IMR-90 (cell line): Measurements from ENCODE around the gene PHC2. TPM values are rescaled to one million over a fixed set of nuclear protein-coding genes. Genes with fewer than 3 reads are reported as not detected.
A peak's percentile ranks its signal among the peaks of the same experiment; 100 is the strongest.

Source experiments
- ATAC-seq: fragments of 200-7000 bp; cut with Tn5 transposase; 2 replicates; pipeline ENCODE4 v1.9.1; 2020; ENCODE audit warnings: low read depth, mild to moderate bottlenecking, moderate library complexity
- BruUV-seq: library from RNA; stranded (reverse); fragments of 400-500 nt; replicated peaks from 2 replicates; lab custom pipeline; 2021; lab: Mats Ljungman, UMichigan
- CTCF ChIA-PET: fragments of 300-600 bp; formaldehyde crosslinking; extraction: SDS; loops from one replicate; lab custom pipeline; 2021; ENCODE audit warnings: antibody characterized with exemption; lab: Yijun Ruan, JAX
- POLR2A ChIA-PET: fragments of 300-600 bp; sonication (Branson Sonifier 250); formaldehyde crosslinking; loops from one replicate; lab custom pipeline; 2022; ENCODE audit warnings: antibody characterized with exemption; ENCODE audit not compliant: unreplicated experiment; lab: Charles Lee
- DNase-seq: peaks from one replicate; pipeline ENCODE4 v3.0.0; 2013
- H2AFZ ChIP-seq: replicated peaks from 2 replicates; pipeline ENCODE3; 2013; ENCODE audit warnings: low read length, mild to moderate bottlenecking; ENCODE audit not compliant: poor library complexity
- H2AK5ac ChIP-seq: 2 replicates; pipeline ENCODE4 v1.6.1; 2013; ENCODE audit warnings: low read depth, low read length, inconsistent platforms
- H2AK9ac ChIP-seq: replicated peaks from 2 replicates; pipeline ENCODE3; 2013; ENCODE audit warnings: mild to moderate bottlenecking, low read depth, low read length, moderate library complexity; ENCODE audit not compliant: poor library complexity
- H2BK120ac ChIP-seq: 2 replicates; pipeline ENCODE4 v1.6.1; 2013; ENCODE audit warnings: low read depth, low read length, inconsistent platforms
- H2BK15ac ChIP-seq: 3 replicates; pipeline ENCODE4 v1.6.1; 2013; ENCODE audit warnings: low read depth, low read length, inconsistent platforms
- H2BK20ac ChIP-seq: 2 replicates; pipeline ENCODE4 v1.6.1; 2013; ENCODE audit warnings: low read depth, mild to moderate bottlenecking, inconsistent platforms, low read length, moderate library complexity
- H2BK5ac ChIP-seq: 2 replicates; pipeline ENCODE4 v1.6.1; 2013; ENCODE audit warnings: mild to moderate bottlenecking, low read depth, low read length, inconsistent platforms; ENCODE audit not compliant: poor library complexity, severe bottlenecking
- H3K14ac ChIP-seq: replicated peaks from 2 replicates; pipeline ENCODE4 v1.6.1; 2013; ENCODE audit warnings: low read depth, low read length, inconsistent platforms
- H3K18ac ChIP-seq: 2 replicates; pipeline ENCODE4 v1.6.1; 2013; ENCODE audit warnings: low read depth, low read length, control low read depth
- H3K23ac ChIP-seq: 2 replicates; pipeline ENCODE4 v1.6.1; 2013; ENCODE audit warnings: low read depth, low read length, inconsistent platforms
- H3K27ac ChIP-seq: 2 replicates; pipeline ENCODE4 v1.5.1; 2013; ENCODE audit warnings: mild to moderate bottlenecking, control low read depth, low read length; ENCODE audit not compliant: insufficient read depth
- H3K27me3 ChIP-seq: 2 replicates; pipeline ENCODE4 v1.6.1; 2013; ENCODE audit warnings: low read length; ENCODE audit not compliant: control insufficient read depth, insufficient read depth
- H3K36me3 ChIP-seq: 2 replicates; pipeline ENCODE4 v1.6.1; 2013; ENCODE audit warnings: low read length, mixed read lengths; ENCODE audit not compliant: control insufficient read depth, insufficient read depth
- H3K4ac ChIP-seq: 2 replicates; pipeline ENCODE4 v1.6.1; 2013; ENCODE audit warnings: low read depth, low read length, inconsistent platforms
- H3K4me1 ChIP-seq: 2 replicates; pipeline ENCODE4 v1.6.1; 2013; ENCODE audit warnings: low read length, mixed read lengths; ENCODE audit not compliant: control insufficient read depth, insufficient read depth
- H3K4me2 ChIP-seq: 2 replicates; pipeline ENCODE4 v1.6.1; 2013; ENCODE audit warnings: low read depth, mild to moderate bottlenecking, control low read depth, low read length, moderate library complexity
- H3K4me3 ChIP-seq: 2 replicates; pipeline ENCODE4 v1.5.1; 2013; ENCODE audit warnings: low read depth, mild to moderate bottlenecking, control low read depth, low read length, moderate library complexity; ENCODE audit not compliant: insufficient read depth
- H3K56ac ChIP-seq: 2 replicates; pipeline ENCODE4 v1.6.1; 2013; ENCODE audit warnings: low read length, inconsistent platforms; ENCODE audit not compliant: insufficient read depth; ENCODE audit errors: extremely low read depth
- H3K79me1 ChIP-seq, 2 experiments: 2 replicates each; pipeline ENCODE4 v1.6.1; 2013; ENCODE audit warnings: low read length in 2 of 2, inconsistent platforms in 1 of 2, low read depth in 1 of 2
- H3K9ac ChIP-seq: 2 replicates; pipeline ENCODE4 v1.6.1; 2013; ENCODE audit warnings: low read depth, low read length, control low read depth
- H3K9me1 ChIP-seq: 2 replicates; pipeline ENCODE4 v1.6.1; 2013; ENCODE audit warnings: low read length, inconsistent platforms; ENCODE audit not compliant: insufficient read depth
- H3K9me3 ChIP-seq: 2 replicates; pipeline ENCODE4 v1.6.1; 2013; ENCODE audit warnings: low read length; ENCODE audit not compliant: control insufficient read depth, insufficient read depth
- H4K20me1 ChIP-seq: 2 replicates; pipeline ENCODE4 v1.6.1; 2013; ENCODE audit warnings: low read length, inconsistent platforms; ENCODE audit not compliant: insufficient read depth
- H4K5ac ChIP-seq: 2 replicates; pipeline ENCODE4 v1.6.1; 2013; ENCODE audit warnings: mild to moderate bottlenecking, low read depth, low read length, control low read depth
- H4K8ac ChIP-seq, 2 experiments: 2 replicates each; pipeline ENCODE4 v1.6.1; 2013; ENCODE audit warnings: low read depth in 2 of 2, low read length in 2 of 2, control low read depth in 1 of 2, inconsistent platforms in 1 of 2
- H4K91ac ChIP-seq: 2 replicates; pipeline ENCODE4 v1.6.1; 2013; ENCODE audit warnings: low read depth, low read length, inconsistent platforms; ENCODE audit not compliant: insufficient read depth
- BHLHE40 ChIP-seq: fragments of 150-350 bp; IDR thresholded peaks from 2 replicates; pipeline ENCODE4 v1.6.1; 2016; ENCODE audit warnings: mild to moderate bottlenecking, low read depth, low read length
- CEBPB ChIP-seq: IDR thresholded peaks from 2 replicates; pipeline ENCODE4 v1.6.1; 2012; ENCODE audit warnings: low read depth, low read length, improper control_type of control experiment
- FOS ChIP-seq: fragments of 150-350 bp; IDR thresholded peaks from 2 replicates; pipeline ENCODE4 v1.6.1; 2016; ENCODE audit warnings: low read depth, low read length
- MAZ ChIP-seq: IDR thresholded peaks from 2 replicates; pipeline ENCODE4 v1.6.1; 2012; ENCODE audit warnings: low read depth, mild to moderate bottlenecking, low read length, improper control_type of control experiment, moderate library complexity, borderline replicate concordance
- WGBS, 2 experiments: methylation state at CpG; one replicate each; pipeline versions ENCODE4 v1.1.5 to v1.1.7; 2013; ENCODE audit warnings: missing lambda C conversion rate in 2 of 2; ENCODE audit not compliant: insufficient read length in 1 of 2; ENCODE audit errors: extremely low coverage in 2 of 2; 5-methylcytosine and 5-hydroxymethylcytosine counted together
- dilution Hi-C: fragments of 300-500 bp; cut with HindIII; formaldehyde crosslinking; loops from one replicate; pipeline ENCODE4 v1.14.3; 2018; ENCODE audit warnings: low sequenced_read_pairs; ENCODE audit not compliant: unreplicated experiment
- in situ Hi-C: fragments of 300-500 bp; cut with MboI; formaldehyde crosslinking; loops from 3 replicates; pipeline ENCODE4 v1.14.3; 2019; ENCODE audit warnings: low sequenced_read_pairs, inconsistent platforms, mixed read lengths
- intact Hi-C: fragments of 100-400 bp; cut with micrococcal nuclease; formaldehyde crosslinking; loops from 2 replicates; pipeline ENCODE4 v1.10.0; 2022
- polyA plus RNA-seq, 3 experiments: library from polyadenylated mRNA; depleted of rRNA; stranded (reverse); fragments of >200 nt; gene quantifications; 2 replicates each; pipeline ENCODE4 v1.2.3, GENCODE V29; 2012; ENCODE audit warnings: low replicate concordance in 1 of 3
- total RNA-seq: library from RNA; depleted of rRNA; stranded (reverse); fragments of >200 nt; gene quantifications from 2 replicates; pipeline ENCODE4 v1.2.3, GENCODE V29; 2012

Gene PHC2
- total and polyA plus RNA-seq, 2 of the 4 experiments (the other 2 are of a cell fraction): 46.4 to 98.1 TPM

GRCh38 chr1:33435096-33435820, 4.4 kb upstream of the PHC2 start:
- Histone ChIP-seq H2AK5ac (peak overlapping the region; percentile 95), H3K9ac (no peak overlapping the region), H4K8ac (peak overlapping the region in 1 of 2 experiments; percentile 80; a peak in 2 of 4 replicates), H3K79me1 (peaks cover 0 to 3% of the 10 kb centered on the region in 2 experiments; a peak in 1 of 4 replicates), H2BK20ac (peak overlapping the region; percentile 80; the same call in 1 of the 2 replicates), H2BK120ac (peak overlapping the region; percentile 70; the same call in 1 of the 2 replicates), H3K56ac (no peak overlapping the region), H3K9me1 (peaks cover 9% of the 10 kb centered on the region), H3K27ac (no peak overlapping the region), H3K14ac (peak overlapping the region; percentile 78; the same call in 1 of the 2 replicates), H3K4me3 (no peak overlapping the region), H3K27me3 (no peaks in the 10 kb centered on the region), H3K23ac (peak overlapping the region; percentile 37; the same call in 1 of the 2 replicates), H4K91ac (peak overlapping the region; percentile 48), H3K4ac (peak overlapping the region; percentile 89), H4K5ac (peak overlapping the region; percentile 32), H3K9me3 (no peaks in the 10 kb centered on the region), H2AK9ac (no peak overlapping the region), H3K4me1 (peaks cover 10% of the 10 kb centered on the region), H2BK15ac (peak overlapping the region; percentile 85), H3K36me3 (no peaks in the 10 kb centered on the region), H2AFZ (no peak overlapping the region), H3K4me2 (peak overlapping the region; percentile 36; the same call in 1 of the 2 replicates), H3K18ac (peak overlapping the region; percentile 70), H4K20me1 (no peaks in the 10 kb centered on the region; the same call in 1 of the 2 replicates), H2BK5ac (no peak overlapping the region)
- TF ChIP-seq FOS (peak; percentile 77), CEBPB (no peak), MAZ (no peak; the same call in 1 of the 2 replicates), BHLHE40 (peak; percentile 38; the same call in 1 of the 2 replicates)
- ATAC-seq (no peak), DNase-seq (peak; percentile 85)
- dilution Hi-C loops: no loop called here
- no TSS peak for BruUV-seq
- in situ Hi-C loops: no loop called here
- POLR2A ChIA-PET: no interaction called here
- WGBS, 2 experiments: no CpG with 5 or more reads among the region's 4 CpGs
- intact Hi-C loops: no loop called here
- CTCF ChIA-PET: interaction anchor here (1.2 kb wide), 1 partner anchor 15 kb away, joined by 3 read pairs; no protein-coding TSS in a partner anchor
